Jurkat, Clone E6-1 (cell line): ENCODE measurements around the gene SLC35F1.

Experiments
- DNase-seq: peaks from one replicate; pipeline ENCODE4 v3.0.0-alpha.2; 2011; ENCODE audit warnings: low read depth, low spot score
- H3K4me3 ChIP-seq: 2 replicates; pipeline ENCODE4 v1.5.1; 2011; ENCODE audit warnings: mild to moderate bottlenecking, low read length, control low read depth, moderate library complexity

The SLC35F1 gene

GRCh38 chr6:118288355-118289124, 381.5 kb downstream of the SLC35F1 start:
- DNase-seq, result no peak
- no peak overlapping the region for H3K4me3 ChIP-seq

- H3K4me3 ChIP-seq, result no peak overlapping the region
- DNase-seq, result no peak
These were observed 385.5 kb downstream of the SLC35F1 start for GRCh38 chr6:118292558-118292957.

- no peak overlapping the region for H3K4me3 ChIP-seq
- no peak for DNase-seq
These were observed 387.8 kb downstream of the SLC35F1 start for GRCh38 chr6:118294906-118295305.

GRCh38 chr6:118295336-118295735, 388.3 kb downstream of the SLC35F1 start:
- no peak for DNase-seq
- no peak overlapping the region for H3K4me3 ChIP-seq

- no peak overlapping the region for H3K4me3 ChIP-seq
- DNase-seq, result no peak
These were observed 389.3 kb downstream of the SLC35F1 start for GRCh38 chr6:118296129-118296901.

- no peak for DNase-seq
- H3K4me3 ChIP-seq, result no peak overlapping the region
These were observed 390.8 kb downstream of the SLC35F1 start for GRCh38 chr6:118297821-118298220.

GRCh38 chr6:118298476-118299427, 391.7 kb downstream of the SLC35F1 start:
- DNase-seq, result no peak
- H3K4me3 ChIP-seq, result no peak overlapping the region

GRCh38 chr6:118299457-118299856, 392.4 kb downstream of the SLC35F1 start:
- no peak for DNase-seq
- no peak overlapping the region for H3K4me3 ChIP-seq

- H3K4me3 ChIP-seq, result no peak overlapping the region
- no peak for DNase-seq
These were observed 397.3 kb downstream of the SLC35F1 start for GRCh38 chr6:118304321-118304720.

- DNase-seq, result no peak
- no peak overlapping the region for H3K4me3 ChIP-seq
These were observed 398.0 kb downstream of the SLC35F1 start for GRCh38 chr6:118305081-118305480.

GRCh38 chr6:118306392-118307238, 399.6 kb downstream of the SLC35F1 start:
- no peak for DNase-seq
- H3K4me3 ChIP-seq, result no peak overlapping the region

- no peak for DNase-seq
- no peak overlapping the region for H3K4me3 ChIP-seq
These were observed 400.5 kb downstream of the SLC35F1 start for GRCh38 chr6:118307581-118307980.

- no peak overlapping the region for H3K4me3 ChIP-seq
- no peak for DNase-seq
These were observed 402.5 kb downstream of the SLC35F1 start for GRCh38 chr6:118309337-118310093.

GRCh38 chr6:118313208-118313607, 406.1 kb downstream of the SLC35F1 start:
- H3K4me3 ChIP-seq, result no peak overlapping the region

GRCh38 chr6:118313762-118314161, 406.7 kb downstream of the SLC35F1 start:
- H3K4me3 ChIP-seq, result no peak overlapping the region
- DNase-seq, result no peak

More at GRCh38 chr6:118313208-118313607, 406.1 kb downstream of the SLC35F1 start:
- no peak for DNase-seq

- no peak for DNase-seq
- H3K4me3 ChIP-seq, result no peak overlapping the region
These were observed 409.8 kb downstream of the SLC35F1 start for GRCh38 chr6:118316796-118317384.
